GM19397 (cell line): ENCODE measurements around the gene SRP19.
"Not testable (repeated sequence)": the region's sequence is repeated elsewhere in the genome, so short reads cannot be mapped to it uniquely, and the experiment has no call there.

Experiments used
- ATAC-seq: cut with Tn5 transposase; IDR thresholded peaks from one replicate; pipeline ENCODE4 v1.9.1; 2021; ENCODE audit warnings: mild to moderate bottlenecking, moderate library complexity; ENCODE audit not compliant: unreplicated experiment

Gene SRP19

GRCh38 chr5:112869948-112870347, 8.9 kb downstream of the SRP19 start:
- no peak for ATAC-seq

- no peak for ATAC-seq
Observed at GRCh38 chr5:112870966-112871365, 9.9 kb downstream of the SRP19 start.

DNA sequence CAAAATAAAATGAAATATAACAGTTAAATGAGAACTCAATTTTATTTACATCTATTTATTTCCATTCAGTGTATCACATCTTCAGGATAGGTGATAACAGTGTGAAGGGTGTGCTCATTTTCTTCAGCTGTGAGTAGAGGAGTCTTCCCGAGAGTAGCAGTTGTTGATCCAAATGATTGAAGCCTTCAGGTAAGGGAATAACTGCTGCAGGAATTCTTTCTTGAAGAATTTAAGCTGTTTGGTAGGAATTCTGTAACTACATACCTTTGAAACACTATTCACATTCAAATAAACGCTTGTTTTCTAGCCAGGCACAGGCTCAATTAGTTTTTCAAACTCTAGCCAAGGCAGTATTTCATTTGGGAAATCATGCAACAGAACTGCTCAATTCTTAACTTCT, 15.3 kb downstream of the SRP19 start:
- no peak for ATAC-seq

DNA sequence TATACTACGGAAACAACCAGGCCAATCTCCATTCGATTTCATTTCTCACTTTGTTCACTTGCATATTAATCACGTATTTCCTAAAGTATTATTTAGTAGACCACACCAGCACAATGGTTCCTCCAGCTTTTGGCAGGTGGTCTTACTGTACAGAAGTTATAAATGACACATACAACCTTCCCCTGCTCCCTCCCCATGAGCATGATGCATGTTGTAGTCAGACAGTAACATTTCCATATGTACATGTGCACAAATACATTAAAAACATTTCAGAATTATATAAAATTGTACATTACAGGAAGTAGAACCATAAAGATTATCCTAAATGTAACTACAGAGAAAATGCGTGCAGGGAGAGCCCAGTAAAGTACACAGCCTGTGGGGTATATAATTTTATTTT, 17.0 kb downstream of the SRP19 start:
- ATAC-seq, result no peak

DNA sequence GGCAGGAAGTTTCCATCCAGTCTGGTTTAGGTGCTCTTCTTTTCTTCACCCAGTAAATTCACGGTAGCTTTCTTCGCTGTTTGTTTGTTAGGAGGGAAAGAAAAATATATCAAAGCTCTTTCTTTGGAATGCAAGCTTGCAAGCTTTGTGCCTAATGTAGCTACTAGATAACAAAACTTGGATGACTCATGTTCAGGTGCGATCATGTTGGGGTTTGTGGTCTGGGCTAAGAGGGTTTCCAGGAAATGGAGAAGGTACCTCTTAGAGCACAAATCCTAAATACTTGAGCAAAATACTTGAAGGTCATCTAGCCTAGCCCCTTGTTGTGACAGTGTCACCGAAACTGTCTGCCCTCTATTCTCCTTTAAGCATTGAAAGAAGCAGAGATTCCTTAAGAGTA, 17.7 kb downstream of the SRP19 start:
- ATAC-seq, result no peak

DNA sequence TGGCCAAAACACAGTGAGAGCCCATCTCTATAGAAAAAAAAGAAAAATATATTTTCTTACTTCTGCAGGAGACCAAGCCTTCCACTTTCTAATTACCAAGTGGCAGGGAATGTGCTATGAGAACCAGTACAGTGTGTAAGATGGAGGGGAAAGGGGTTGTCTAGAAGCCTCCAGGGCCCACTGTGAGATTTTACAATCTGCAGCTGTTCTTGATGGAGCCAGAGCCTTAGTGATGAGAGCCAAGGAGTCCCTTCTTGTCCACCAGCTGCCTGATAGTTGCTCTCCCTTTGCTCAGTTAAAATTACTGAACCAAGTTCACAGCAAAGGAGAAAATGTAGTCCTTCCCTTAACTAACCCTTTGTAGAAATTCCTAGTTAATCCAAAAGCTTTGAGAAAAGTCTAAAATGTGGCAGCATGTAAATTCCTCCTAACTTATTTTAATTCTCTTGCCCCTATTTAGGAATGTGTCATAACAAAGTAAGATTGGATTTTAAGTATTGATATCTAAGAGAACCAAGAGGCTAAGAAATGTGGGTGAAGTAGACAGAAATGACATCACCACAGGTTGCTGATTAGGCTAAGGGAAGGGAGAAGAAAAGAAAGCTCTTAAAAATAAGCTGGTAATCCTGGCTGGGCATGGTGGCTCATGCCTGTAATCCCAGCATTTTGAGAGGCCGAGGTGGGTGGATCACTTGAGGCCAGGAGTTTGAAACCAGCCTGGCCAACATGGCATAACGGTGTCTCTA, 19.3 kb downstream of the SRP19 start:
- no peak for ATAC-seq

- no peak for ATAC-seq
Observed at GRCh38 chr5:112883192-112883591, 22.1 kb downstream of the SRP19 start.

GRCh38 chr5:112885001-112885400, 23.9 kb downstream of the SRP19 start:
- no peak for ATAC-seq

DNA sequence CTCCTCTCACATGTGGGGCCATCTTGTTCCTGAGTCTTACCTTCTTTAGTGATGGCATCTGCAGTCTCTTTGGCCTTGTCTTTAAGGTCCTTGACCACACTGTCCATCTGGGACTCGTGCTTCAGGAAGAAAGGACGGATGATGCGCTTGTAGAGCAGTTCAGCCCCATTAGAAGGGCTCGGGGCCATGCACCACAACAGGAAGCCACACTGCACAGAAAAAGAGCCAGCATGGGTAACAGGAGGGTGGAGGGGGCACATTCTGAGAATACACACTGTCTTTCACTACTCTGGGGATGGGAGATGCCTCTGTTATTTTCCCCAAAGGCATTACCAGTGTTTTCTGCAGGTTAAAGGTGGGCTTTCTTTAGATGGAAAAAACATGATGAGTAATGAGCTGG, 25.9 kb downstream of the SRP19 start:
- no peak for ATAC-seq

DNA sequence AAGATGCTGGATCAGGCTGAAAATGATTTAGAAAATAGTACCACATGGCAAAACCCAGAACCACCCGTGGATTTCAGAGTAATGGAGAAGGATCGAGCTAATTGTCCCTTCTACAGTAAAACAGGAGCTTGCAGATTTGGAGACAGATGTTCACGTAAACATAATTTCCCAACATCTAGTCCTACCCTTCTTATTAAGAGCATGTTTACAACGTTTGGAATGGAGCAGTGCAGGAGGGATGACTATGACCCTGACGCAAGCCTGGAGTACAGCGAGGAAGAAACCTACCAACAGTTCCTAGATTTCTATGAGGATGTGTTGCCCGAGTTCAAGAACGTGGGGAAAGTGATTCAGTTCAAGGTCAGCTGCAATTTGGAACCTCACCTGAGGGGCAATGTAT, 31.0 kb downstream of the SRP19 start:
- not testable (repeated sequence) for ATAC-seq

GRCh38 chr5:112892776-112893175, 31.7 kb downstream of the SRP19 start:
- no peak for ATAC-seq

GRCh38 chr5:112895682-112896081, 34.6 kb downstream of the SRP19 start:
- ATAC-seq, result no peak

- no peak for ATAC-seq
Observed at GRCh38 chr5:112902561-112902960, 41.5 kb downstream of the SRP19 start.

DNA sequence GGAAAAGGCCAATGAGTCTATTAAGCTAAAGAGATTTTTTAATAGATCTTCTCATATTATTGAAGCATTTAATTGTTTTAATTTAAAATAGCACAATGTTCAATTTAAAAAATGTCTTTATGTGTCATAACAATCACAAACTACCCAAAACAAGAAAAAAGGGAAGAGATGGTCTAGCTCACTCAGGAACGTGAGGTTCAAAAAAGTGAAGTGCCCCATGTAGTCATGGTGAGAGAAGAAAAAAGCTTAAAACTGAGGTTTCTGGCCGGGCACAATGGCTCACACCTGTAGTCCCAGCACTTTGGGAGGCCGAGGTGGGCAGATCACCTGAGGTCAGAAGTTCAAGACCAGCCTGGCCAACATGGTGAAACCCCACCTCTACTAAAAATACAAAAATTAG, 43.9 kb downstream of the SRP19 start:
- not testable (repeated sequence) for ATAC-seq

DNA sequence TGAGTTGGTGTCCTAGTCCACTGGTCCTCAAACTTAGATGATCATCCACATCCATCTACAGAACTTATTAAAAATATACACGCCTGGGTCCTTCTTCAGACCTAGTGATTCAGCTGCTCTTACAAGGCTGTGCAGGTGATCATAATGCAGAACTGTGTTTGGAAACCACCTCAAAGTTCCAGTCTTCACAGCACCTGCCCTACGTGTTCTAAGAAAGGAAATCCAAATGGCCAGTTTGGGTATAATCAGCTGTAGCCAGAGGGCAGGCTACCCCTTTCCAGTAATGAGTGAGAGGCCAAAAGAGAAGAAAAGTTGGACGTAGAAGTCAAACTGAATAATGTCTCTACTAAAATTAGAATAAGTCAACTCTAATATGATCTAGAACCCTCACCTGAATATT, 45.5 kb downstream of the SRP19 start:
- no peak for ATAC-seq

DNA sequence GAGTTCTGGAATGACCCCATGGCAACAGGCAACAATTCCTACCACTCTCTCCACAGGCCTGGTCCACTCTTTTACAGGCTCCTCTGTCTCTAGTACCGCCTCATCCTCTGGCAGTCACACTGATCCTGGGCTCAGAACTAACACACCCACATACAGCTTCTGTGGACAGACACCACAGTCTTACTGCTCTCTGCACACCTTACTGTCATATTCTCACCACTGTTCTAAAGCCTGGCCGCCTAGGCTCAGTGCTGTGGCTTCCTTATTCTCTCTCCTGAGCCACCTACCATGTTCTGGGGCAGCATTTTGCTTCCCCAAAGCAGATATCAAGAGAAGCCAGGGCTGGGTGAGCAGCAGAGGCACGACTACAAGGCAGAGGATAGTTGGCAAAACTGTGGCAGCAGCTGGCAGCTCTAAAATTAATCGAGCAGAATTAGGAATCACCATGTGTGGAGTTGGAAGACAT, 46.1 kb downstream of the SRP19 start:
- ATAC-seq, result no peak

DNA sequence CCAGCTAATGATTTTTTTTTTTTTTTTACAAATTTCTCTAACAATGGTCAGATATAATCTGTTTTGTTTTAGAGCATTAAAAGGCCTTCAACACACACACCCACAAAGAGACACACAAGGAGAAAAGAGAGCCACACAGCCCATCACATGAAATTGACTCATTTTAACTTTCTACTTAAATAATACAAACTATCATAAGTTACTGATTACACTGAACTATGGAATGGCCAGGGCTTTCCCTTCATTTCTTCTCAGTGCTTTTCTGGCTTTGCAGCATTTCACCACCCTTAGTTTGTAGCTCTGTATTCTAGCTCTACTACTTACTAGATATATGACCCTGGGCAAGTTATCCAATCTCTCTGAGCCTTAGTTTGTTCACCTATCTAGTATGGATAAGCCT, 47.8 kb downstream of the SRP19 start:
- ATAC-seq, result no peak

DNA sequence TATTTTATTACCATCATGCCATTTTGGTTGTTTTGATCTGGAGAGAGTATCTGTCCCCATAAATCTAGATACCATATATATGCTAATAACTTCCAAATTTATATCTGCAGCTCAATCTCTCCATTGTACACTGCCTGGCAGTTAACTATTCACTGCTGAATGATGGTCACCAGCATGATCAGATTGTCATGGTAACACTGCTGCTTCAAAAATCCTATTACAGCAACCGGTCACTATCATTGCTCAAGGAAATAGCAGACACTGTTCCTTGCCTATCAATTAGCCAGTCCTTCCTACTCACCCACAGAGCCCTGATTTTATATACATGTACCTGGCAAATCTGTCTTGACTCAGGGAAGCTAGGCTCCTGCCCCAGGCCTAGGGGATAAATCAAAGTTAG, 49.4 kb downstream of the SRP19 start:
- no peak for ATAC-seq

DNA sequence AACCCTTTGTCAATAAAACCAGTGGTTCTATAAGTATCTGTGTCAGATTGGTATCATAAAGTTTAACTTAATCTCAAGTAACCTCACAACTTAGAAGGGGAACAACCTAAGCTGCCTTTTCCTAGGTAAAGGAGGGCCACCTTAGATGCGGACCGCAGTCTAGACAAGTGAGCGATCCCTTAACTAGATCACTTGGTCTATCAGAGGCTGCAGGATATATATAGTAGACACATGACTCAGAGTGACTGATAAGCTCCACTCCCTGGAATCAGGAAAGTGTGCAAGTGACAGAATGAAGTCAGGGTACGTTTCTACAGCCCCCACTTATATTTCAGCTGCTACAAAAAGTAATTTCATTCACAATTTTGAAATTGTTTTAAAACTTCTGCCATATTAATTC, 53.5 kb downstream of the SRP19 start:
- no peak for ATAC-seq

DNA sequence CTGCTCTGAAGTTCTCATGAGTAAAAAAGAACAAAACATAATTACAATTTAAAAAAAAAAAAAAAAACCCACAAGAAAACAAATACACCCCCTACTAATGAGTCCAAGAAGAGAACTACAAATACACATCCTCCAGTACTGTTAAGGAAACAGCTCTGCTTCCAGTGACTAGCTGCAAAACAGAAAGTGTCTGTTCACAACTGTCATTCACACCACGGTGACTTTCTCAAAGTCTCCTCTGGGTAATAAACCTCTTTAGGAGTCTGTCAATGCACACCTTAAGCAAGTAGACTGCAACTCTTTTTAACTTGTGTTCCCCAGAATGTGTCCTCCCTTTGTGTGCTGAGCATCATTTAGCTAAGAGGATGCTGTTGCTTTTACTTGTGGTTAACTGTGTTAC, 54.7 kb downstream of the SRP19 start:
- peak; percentile 43 for ATAC-seq

GRCh38 chr5:112917453-112917995, 56.4 kb downstream of the SRP19 start:
- ATAC-seq, result no peak

DNA sequence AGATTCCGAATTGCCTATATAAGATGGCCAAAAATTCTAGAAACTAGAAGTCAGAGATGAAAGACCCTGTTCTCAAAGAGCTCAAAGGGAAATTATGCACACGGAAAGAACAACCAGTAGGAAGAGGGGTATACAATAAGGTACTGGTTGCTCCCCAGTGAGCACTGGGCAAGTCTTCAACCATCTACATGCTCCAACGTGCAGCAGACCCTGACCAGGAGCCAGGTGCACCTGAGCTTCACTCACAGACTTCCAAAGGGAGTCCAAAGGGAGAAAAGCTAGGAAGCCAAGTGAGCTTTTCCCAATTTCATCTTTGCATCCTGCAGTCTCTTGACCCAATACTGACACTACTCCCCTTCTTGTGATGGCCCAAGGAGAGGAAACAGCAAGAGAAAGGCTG, 57.0 kb downstream of the SRP19 start:
- no peak for ATAC-seq

GRCh38 chr5:112918679-112919078, 57.6 kb downstream of the SRP19 start:
- ATAC-seq, result no peak
